DOHH2 (cell line): ENCODE results near the gene ARPC4.

Source experiments
- H3F3A ChIP-seq: fragments of 200-600 bp; sonication (generic), shearing (Covaris generic); 2 replicates; pipeline ENCODE4 v1.6.0; 2016; ENCODE audit warnings: antibody characterized with exemption, mild to moderate bottlenecking; ENCODE audit not compliant: control insufficient read depth, insufficient read depth
- H3K27ac ChIP-seq: fragments of 200-600 bp; sonication (generic); 2 replicates; pipeline ENCODE4 v1.5.1; 2014; ENCODE audit warnings: low read depth, mild to moderate bottlenecking, low read length, moderate library complexity
- H3K27me3 ChIP-seq: fragments of 200-600 bp; sonication (generic); 2 replicates; pipeline ENCODE4 v1.6.1; 2014; ENCODE audit warnings: mild to moderate bottlenecking, low read length, mixed read lengths; ENCODE audit not compliant: control insufficient read depth
- H3K36me3 ChIP-seq: fragments of 200-600 bp; sonication (generic); 2 replicates; pipeline ENCODE4 v1.6.1; 2014; ENCODE audit warnings: mild to moderate bottlenecking, low read length, moderate library complexity, mixed read lengths; ENCODE audit not compliant: control insufficient read depth
- H3K4me1 ChIP-seq: fragments of 200-600 bp; sonication (generic); 2 replicates; pipeline ENCODE4 v1.6.1; 2014; ENCODE audit warnings: mild to moderate bottlenecking, low read length, mixed read lengths; ENCODE audit not compliant: control insufficient read depth
- H3K4me2 ChIP-seq: fragments of 200-600 bp; sonication (generic); 2 replicates; pipeline ENCODE4 v1.6.0; 2014; ENCODE audit warnings: mild to moderate bottlenecking, low read length, moderate library complexity
- H3K4me3 ChIP-seq: fragments of 200-600 bp; sonication (generic); 2 replicates; pipeline ENCODE4 v1.5.1; 2014; ENCODE audit warnings: mild to moderate bottlenecking, low read length, mixed read lengths
- H3K79me2 ChIP-seq: fragments of 200-600 bp; sonication (generic); 2 replicates; pipeline ENCODE4 v1.6.1; 2014; ENCODE audit warnings: mild to moderate bottlenecking, low read length, mixed read lengths; ENCODE audit not compliant: control insufficient read depth
- H3K9me2 ChIP-seq: fragments of 200-600 bp; sonication (generic); replicated peaks from 2 replicates; pipeline ENCODE4 v1.6.1; 2014; ENCODE audit warnings: mild to moderate bottlenecking, low read length, mixed read lengths; ENCODE audit not compliant: control insufficient read depth
- H3K9me3 ChIP-seq: fragments of 200-600 bp; sonication (generic); 2 replicates; pipeline ENCODE4 v1.6.1; 2014; ENCODE audit warnings: antibody characterized with exemption, low read length, mixed read lengths; ENCODE audit not compliant: control insufficient read depth, insufficient read depth
- H4K20me1 ChIP-seq: fragments of 200-600 bp; sonication (generic); 2 replicates; pipeline ENCODE4 v1.6.0; 2014; ENCODE audit warnings: low read depth, mild to moderate bottlenecking, antibody characterized with exemption, low read length, moderate library complexity; ENCODE audit not compliant: control insufficient read depth, insufficient read depth
- CTCF ChIP-seq: fragments of 200-600 bp; sonication (generic); IDR thresholded peaks from one replicate; pipeline ENCODE4 v1.5.1; 2014; ENCODE audit warnings: antibody characterized with exemption, mild to moderate bottlenecking, low read depth, low read length; ENCODE audit not compliant: poor library complexity, severe bottlenecking
- EZH2phosphoT487 ChIP-seq: fragments of 200-600 bp; sonication (generic); IDR thresholded peaks from 2 replicates; pipeline ENCODE4 v1.6.1; 2017; ENCODE audit warnings: borderline replicate concordance, mild to moderate bottlenecking, antibody characterized with exemption, low read length, moderate library complexity, mixed read lengths

Gene ARPC4

GRCh38 chr3:9804996-9805395 lies 12.1 kb downstream of the ARPC4 start:
- Histone ChIP-seq H3K4me2 (no peak overlapping the region), H3K27ac (no peak overlapping the region), H3K79me2 (peaks cover 7% of the 10 kb centered on the region; the same call in 1 of the 2 replicates), H3K4me3 (no peak overlapping the region), H3K4me1 (peaks cover 23% of the 10 kb centered on the region), H4K20me1 (no peaks in the 10 kb centered on the region), H3K36me3 (peaks cover 83% of the 10 kb centered on the region), H3K9me3 (no peaks in the 10 kb centered on the region), H3K9me2 (no peaks in the 10 kb centered on the region), H3F3A (peaks cover 25% of the 10 kb centered on the region), H3K27me3 (no peaks in the 10 kb centered on the region)
- TF ChIP-seq CTCF = no peak
- no peak for TF ChIP-seq EZH2phosphoT487

GRCh38 chr3:9806137-9806536 lies 13.3 kb downstream of the ARPC4 start:
- no peak for TF ChIP-seq CTCF
- H3K4me2 ChIP-seq = no peak overlapping the region
- H3K9me3 ChIP-seq = no peaks in the 10 kb centered on the region
- H3F3A ChIP-seq = peaks cover 25% of the 10 kb centered on the region
- no peaks in the 10 kb centered on the region for H4K20me1 ChIP-seq
- H3K36me3 ChIP-seq = peaks cover 76% of the 10 kb centered on the region
- H3K27ac ChIP-seq = no peak overlapping the region
- no peaks in the 10 kb centered on the region for H3K27me3 ChIP-seq
- H3K9me2 ChIP-seq = no peaks in the 10 kb centered on the region
- H3K79me2 ChIP-seq = 0 out of 2 replicates have a peak, but pooled peaks cover 4% of the 10 kb centered on the region
- H3K4me1 ChIP-seq = peaks cover 29% of the 10 kb centered on the region
- H3K4me3 ChIP-seq = no peak overlapping the region

- H3K79me2 ChIP-seq = no peaks in the 10 kb centered on the region
- no peak overlapping the region for H3K4me2 ChIP-seq
- no peak overlapping the region; the same call in 1 of the 2 replicates for H3K27ac ChIP-seq
- H3K27me3 ChIP-seq = no peaks in the 10 kb centered on the region
- TF ChIP-seq EZH2phosphoT487 (no peak), CTCF (no peak)
- no peaks in the 10 kb centered on the region for H3K9me3 ChIP-seq
- H3F3A ChIP-seq = peaks cover 25% of the 10 kb centered on the region
- peaks cover 29% of the 10 kb centered on the region for H3K4me1 ChIP-seq
- no peak overlapping the region for H3K4me3 ChIP-seq
- H3K36me3 ChIP-seq = peaks cover 73% of the 10 kb centered on the region
- no peaks in the 10 kb centered on the region for H3K9me2 ChIP-seq
- no peaks in the 10 kb centered on the region for H4K20me1 ChIP-seq
Measured at GRCh38 chr3:9806688-9807589, 14.1 kb downstream of the ARPC4 start.
